ENCODE measurements around the gene STK24.

Gene STK24

GRCh38 chr13:98474292-98474691 lies 102.6 kb downstream of the STK24 start:
- DNase-seq (ENCODE audit: low read depth) = no peak
- H3K4me3 ChIP-seq (ENCODE audit: control insufficient read depth, low read depth, low read length) = no peak overlapping the region
- TF ChIP-seq, protein P1, sequence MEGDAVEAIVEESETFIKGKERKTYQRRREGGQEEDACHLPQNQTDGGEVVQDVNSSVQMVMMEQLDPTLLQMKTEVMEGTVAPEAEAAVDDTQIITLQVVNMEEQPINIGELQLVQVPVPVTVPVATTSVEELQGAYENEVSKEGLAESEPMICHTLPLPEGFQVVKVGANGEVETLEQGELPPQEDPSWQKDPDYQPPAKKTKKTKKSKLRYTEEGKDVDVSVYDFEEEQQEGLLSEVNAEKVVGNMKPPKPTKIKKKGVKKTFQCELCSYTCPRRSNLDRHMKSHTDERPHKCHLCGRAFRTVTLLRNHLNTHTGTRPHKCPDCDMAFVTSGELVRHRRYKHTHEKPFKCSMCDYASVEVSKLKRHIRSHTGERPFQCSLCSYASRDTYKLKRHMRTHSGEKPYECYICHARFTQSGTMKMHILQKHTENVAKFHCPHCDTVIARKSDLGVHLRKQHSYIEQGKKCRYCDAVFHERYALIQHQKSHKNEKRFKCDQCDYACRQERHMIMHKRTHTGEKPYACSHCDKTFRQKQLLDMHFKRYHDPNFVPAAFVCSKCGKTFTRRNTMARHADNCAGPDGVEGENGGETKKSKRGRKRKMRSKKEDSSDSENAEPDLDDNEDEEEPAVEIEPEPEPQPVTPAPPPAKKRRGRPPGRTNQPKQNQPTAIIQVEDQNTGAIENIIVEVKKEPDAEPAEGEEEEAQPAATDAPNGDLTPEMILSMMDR (IDR thresholded peaks at IDR 0.05; ENCODE audit: control insufficient read depth, insufficient read depth, low read depth, low read length, missing control alignments) = no peak

DNA sequence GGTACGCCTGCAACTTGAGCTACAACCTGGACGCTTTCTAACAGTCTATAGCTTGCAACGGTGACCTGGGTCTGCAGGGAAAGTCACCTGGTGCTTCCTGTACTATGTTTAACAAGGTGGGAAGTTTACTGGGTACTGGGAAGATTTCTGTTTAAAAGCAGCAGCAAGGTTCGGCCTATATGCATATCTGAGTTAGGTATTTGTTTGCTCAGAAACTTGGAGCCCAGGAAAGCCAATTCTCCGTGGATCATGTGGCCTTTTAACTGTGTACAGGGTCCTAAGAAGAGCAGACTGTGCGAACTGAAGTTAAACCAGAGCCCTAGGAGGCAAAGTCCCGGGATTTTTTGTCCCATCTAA lies 103.1 kb downstream of the STK24 start:
- no peak overlapping the region for H3K4me3 ChIP-seq (ENCODE audit: control insufficient read depth, low read depth, low read length)
- no peak for DNase-seq (ENCODE audit: low read depth)
- TF ChIP-seq, protein P1 (IDR thresholded peaks at IDR 0.05; ENCODE audit: control insufficient read depth, insufficient read depth, low read depth, low read length, missing control alignments) = no peak

DNA sequence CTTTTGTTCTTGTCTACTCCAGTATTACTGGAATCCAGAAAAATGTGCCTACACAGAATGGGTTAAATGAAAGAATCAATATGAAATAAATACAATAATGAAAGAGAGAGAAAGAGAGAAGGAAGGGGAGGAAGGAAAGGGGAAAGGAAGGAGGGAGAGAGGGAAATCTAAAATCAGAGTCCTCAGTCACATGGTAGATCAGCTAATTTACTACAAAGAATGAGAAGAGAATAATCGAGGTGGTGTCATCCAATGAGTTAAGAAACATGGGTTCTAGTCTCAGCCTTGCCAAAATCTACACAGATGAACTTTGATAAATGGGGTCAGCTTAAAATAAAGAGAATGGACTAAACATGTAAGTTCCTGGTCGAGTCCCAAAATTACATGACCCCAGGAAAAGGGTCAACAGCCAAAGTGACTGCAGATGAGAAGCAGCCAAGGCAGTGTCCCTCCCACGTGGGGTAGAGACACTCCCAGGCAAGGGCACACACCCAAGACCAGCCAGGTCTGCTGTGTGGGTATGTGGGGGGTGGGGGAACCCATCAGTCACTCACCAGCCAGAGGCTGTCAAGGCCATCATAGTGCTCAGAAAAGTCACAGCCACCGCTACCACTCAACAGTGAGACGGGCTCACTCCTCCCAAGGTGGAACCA lies 103.6 kb downstream of the STK24 start:
- TF ChIP-seq, protein P1 (IDR thresholded peaks at IDR 0.05; ENCODE audit: control insufficient read depth, insufficient read depth, low read depth, low read length, missing control alignments) = no peak
- DNase-seq (ENCODE audit: low read depth) = no peak
- no peak overlapping the region for H3K4me3 ChIP-seq (ENCODE audit: control insufficient read depth, low read depth, low read length)

GRCh38 chr13:98471934-98472333 lies 105.0 kb downstream of the STK24 start:
- TF ChIP-seq, protein P1 (IDR thresholded peaks at IDR 0.05; ENCODE audit: control insufficient read depth, insufficient read depth, low read depth, low read length, missing control alignments) = no peak
- no peak overlapping the region for H3K4me3 ChIP-seq (ENCODE audit: control insufficient read depth, low read depth, low read length)
- DNase-seq (ENCODE audit: low read depth) = no peak

- TF ChIP-seq, protein P1 (IDR thresholded peaks at IDR 0.05; ENCODE audit: control insufficient read depth, insufficient read depth, low read depth, low read length, missing control alignments) = no peak
- no peak overlapping the region for H3K4me3 ChIP-seq (ENCODE audit: control insufficient read depth, low read depth, low read length)
- DNase-seq (ENCODE audit: low read depth) = no peak
Measured at GRCh38 chr13:98470920-98471319, 106.0 kb downstream of the STK24 start.

GRCh38 chr13:98468929-98469328 lies 108.0 kb downstream of the STK24 start:
- TF ChIP-seq, protein P1 (IDR thresholded peaks at IDR 0.05; ENCODE audit: control insufficient read depth, insufficient read depth, low read depth, low read length, missing control alignments) = no peak
- DNase-seq (ENCODE audit: low read depth) = no peak
- H3K4me3 ChIP-seq (ENCODE audit: control insufficient read depth, low read depth, low read length) = no peak overlapping the region
